ENCODE results near the gene CISD1. TPM values are rescaled to one million over a fixed set of nuclear protein-coding genes. Genes with fewer than 3 reads are reported as not detected.
"Not testable (repeated sequence)": the region's sequence is repeated elsewhere in the genome, so short reads cannot be mapped to it uniquely, and the experiment has no call there.

The CISD1 gene
- polyA plus RNA-seq, 3 donors: 5.4 to 29.4 (median 24.9) TPM

DNA sequence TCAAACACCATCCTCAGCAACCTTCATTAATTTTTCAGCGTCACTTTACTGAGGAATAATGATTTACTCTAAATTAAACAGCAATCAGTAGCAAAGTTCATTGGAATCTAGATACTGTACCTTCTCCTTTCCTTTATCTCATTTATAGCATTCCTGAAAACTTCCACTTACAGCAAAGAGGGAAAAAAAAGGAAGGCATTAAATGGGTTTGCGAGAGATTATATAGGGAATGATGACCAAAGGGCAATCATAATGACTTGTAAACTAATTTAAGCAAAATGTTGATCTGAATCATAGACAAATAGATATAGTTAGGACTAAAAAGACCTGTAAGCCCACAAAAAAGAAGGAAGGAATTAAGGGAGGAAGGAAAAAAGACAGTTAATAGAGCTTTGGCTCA, 43.3 kb upstream of the CISD1 start:
- no CpG with 5 or more reads among the region's 2 CpGs for WGBS (ENCODE audit: insufficient coverage)
- H3K36me3 ChIP-seq (replicated peaks in 1 of 2; ENCODE audit: control insufficient read depth in 1 of 2, insufficient read depth in 2 of 2, low read length in 2 of 2): peaks cover 49 to 69% of the 10 kb centered on the region in 2 donors
- intact Hi-C loops (cut with micrococcal nuclease): no loop called here
- H3K9me3 ChIP-seq (replicated peaks in 1 of 2; ENCODE audit: control insufficient read depth in 1 of 2, insufficient read depth in 1 of 2, low read length in 2 of 2): no peaks in the 10 kb centered on the region
- no peaks in the 10 kb centered on the region for H3K4me1 Mint-ChIP-seq
- H3K27me3 ChIP-seq (ENCODE audit: control insufficient read depth in 2 of 2, insufficient read depth in 2 of 2, low read length in 2 of 2): no peaks in the 10 kb centered on the region
- no peaks in the 10 kb centered on the region for H3K9me3 Mint-ChIP-seq
- no peaks in the 10 kb centered on the region for H3K27me3 Mint-ChIP-seq (ENCODE audit: low read depth in 3 of 3)
- no peaks in the 10 kb centered on the region for H3K79me2 ChIP-seq (ENCODE audit: insufficient read depth, low read length)
- H3K4me3 Mint-ChIP-seq: no peak overlapping the region
- no peak for DNase-seq
- TF ChIP-seq CTCF (IDR thresholded peaks at IDR 0.05): no peak
- H3K4me2 ChIP-seq (replicated peaks; ENCODE audit: extremely low read depth, low read length, poor library complexity, severe bottlenecking): no peak overlapping the region
- no peak overlapping the region for H3K4me3 ChIP-seq (replicated peaks in 1 of 3; ENCODE audit: low read depth in 2 of 3, low read length in 3 of 3)
- no peaks in the 10 kb centered on the region for H3K4me1 ChIP-seq (ENCODE audit: control insufficient read depth in 1 of 2, insufficient read depth in 2 of 2, low read length in 2 of 2)
- H3K9ac ChIP-seq (ENCODE audit: insufficient read depth, low read length, poor library complexity, severe bottlenecking): no peak overlapping the region
- H4K20me1 ChIP-seq (ENCODE audit: insufficient read depth, low read length): peaks cover 88% of the 10 kb centered on the region
- no peak overlapping the region for H2AFZ ChIP-seq (ENCODE audit: insufficient read depth, low read depth, low read length, poor library complexity, severe bottlenecking)
- H3K36me3 Mint-ChIP-seq: peaks cover 64 to 70% of the 10 kb centered on the region in 2 donors
- no peak overlapping the region for H3K27ac ChIP-seq (ENCODE audit: low read depth in 1 of 2, low read length in 2 of 2)
- peak overlapping the region in 1 of 7 donors; percentile 1 for H3K27ac Mint-ChIP-seq

GRCh38 chr10:58229856-58230255, 39.1 kb upstream of the CISD1 start:
- not testable (repeated sequence) for H3K27me3 Mint-ChIP-seq (ENCODE audit: low read depth in 3 of 3); H3K4me3 Mint-ChIP-seq
- H3K36me3 Mint-ChIP-seq: peaks cover 87 to 93% of the 10 kb centered on the region in 2 donors

More at GRCh38 chr10:58229856-58230255, 39.1 kb upstream of the CISD1 start:
- Histone ChIP-seq H4K20me1 (ENCODE audit: insufficient read depth, low read length) (peaks cover 73% of the 10 kb centered on the region), H3K36me3 (replicated peaks in 1 of 2; ENCODE audit: control insufficient read depth in 1 of 2, insufficient read depth in 2 of 2, low read length in 2 of 2) (peaks cover 42 to 69% of the 10 kb centered on the region in 2 donors)
- H3K9ac ChIP-seq (ENCODE audit: insufficient read depth, low read length, poor library complexity, severe bottlenecking); H3K4me2 ChIP-seq (replicated peaks; ENCODE audit: extremely low read depth, low read length, poor library complexity, severe bottlenecking); H2AFZ ChIP-seq (ENCODE audit: insufficient read depth, low read depth, low read length, poor library complexity, severe bottlenecking); H3K9me3 Mint-ChIP-seq; H3K4me3 ChIP-seq (replicated peaks in 1 of 3; ENCODE audit: low read depth in 2 of 3, low read length in 3 of 3); H3K27ac ChIP-seq (ENCODE audit: low read depth in 1 of 2, low read length in 2 of 2); H3K79me2 ChIP-seq (ENCODE audit: insufficient read depth, low read length); intact Hi-C loops (cut with micrococcal nuclease); H3K4me1 Mint-ChIP-seq; DNase-seq; H3K9me3 ChIP-seq (replicated peaks in 1 of 2; ENCODE audit: control insufficient read depth in 1 of 2, insufficient read depth in 1 of 2, low read length in 2 of 2); H3K4me1 ChIP-seq (ENCODE audit: control insufficient read depth in 1 of 2, insufficient read depth in 2 of 2, low read length in 2 of 2); H3K27me3 ChIP-seq (ENCODE audit: control insufficient read depth in 2 of 2, insufficient read depth in 2 of 2, low read length in 2 of 2); H3K27ac Mint-ChIP-seq: not testable (repeated sequence)
- 100% methylated on average over 1 of the region's 7 CpGs for WGBS (ENCODE audit: insufficient coverage)

All from CD14-positive monocyte (primary cell).